Hematopoietic multipotent progenitor cell (in vitro differentiated cells): ENCODE data around the gene SLC12A8. TPM values are rescaled to one million over a fixed set of nuclear protein-coding genes. Genes with fewer than 3 reads are reported as not detected.

Source experiments
- DNase-seq, 3 donors: peaks; one replicate each; pipeline ENCODE4 v3.0.0-alpha.2; 2011 to 2015; ENCODE audit warnings: low read depth in 2 of 3, low spot score in 2 of 3
- small RNA-seq: library from RNA; depleted of rRNA; stranded (forward); fragments of <200 nt; gene quantifications from one replicate; pipeline ENCODE3, GENCODE V24; 2012
- total RNA-seq: library from RNA; depleted of rRNA; stranded (reverse); fragments of >200 nt; gene quantifications from one replicate; pipeline ENCODE4 v1.2.3, GENCODE V29; 2012

SLC12A8 gene
- total RNA-seq, 1 donor = under 0.01 TPM

GRCh38 chr3:125039131-125040100, 173.1 kb downstream of the SLC12A8 start:
- no peak for DNase-seq

- DNase-seq = no peak
Measured at GRCh38 chr3:125037498-125038150, 174.9 kb downstream of the SLC12A8 start.

- DNase-seq = no peak
Measured at GRCh38 chr3:125035217-125035616, 177.3 kb downstream of the SLC12A8 start.

- no peak for DNase-seq
Measured at GRCh38 chr3:125033616-125034015, 178.9 kb downstream of the SLC12A8 start.

- DNase-seq = no peak
Measured at GRCh38 chr3:125033135-125033534, 179.4 kb downstream of the SLC12A8 start.

- DNase-seq = no peak
Measured at GRCh38 chr3:125032683-125033082, 179.9 kb downstream of the SLC12A8 start.

Small RNAs within 50 kb of the gene (small RNA-seq; reads per million reads assigned to genes)
- gene MIR5092 (not detected), gene RNA5SP137 (not detected), gene RNU6-230P (not detected)

Other genes with a start within 250 kb of the SLC12A8 start
- 3.0 TPM for gene HEG1, start 156.8 kb downstream of the SLC12A8 start, total RNA-seq
- 15.6 TPM for gene ZNF148, start 162.6 kb upstream of the SLC12A8 start, total RNA-seq